GM12801 (cell line): ENCODE measurements around the gene JPH2.

Source experiments
- CTCF ChIP-seq: IDR thresholded peaks from one replicate; pipeline ENCODE4 v1.5.1; 2011; ENCODE audit warnings: control low read depth; ENCODE audit not compliant: insufficient read length; ENCODE audit errors: extremely low read depth

Gene JPH2

GRCh38 chr20:44188752-44189151 lies 1.8 kb upstream of the JPH2 start:
- no peak for TF ChIP-seq CTCF

- TF ChIP-seq CTCF: no peak
These were observed 1.1 kb upstream of the JPH2 start for GRCh38 chr20:44187772-44188709.

- TF ChIP-seq CTCF: no peak
These were observed 324 bp downstream of the JPH2 start for GRCh38 chr20:44186674-44187053.

GRCh38 chr20:44186201-44186600 lies 787 bp downstream of the JPH2 start:
- TF ChIP-seq CTCF: no peak

- no peak for TF ChIP-seq CTCF
These were observed 1.4 kb downstream of the JPH2 start for GRCh38 chr20:44185574-44185973.

- TF ChIP-seq CTCF: no peak
These were observed 3.7 kb downstream of the JPH2 start for GRCh38 chr20:44183282-44183681.

GRCh38 chr20:44182863-44183262 lies 4.1 kb downstream of the JPH2 start:
- no peak for TF ChIP-seq CTCF
